CD4-positive, CD25-positive, alpha-beta regulatory T cell (primary cell): ENCODE measurements around the gene FZD1. TPM values are rescaled to one million over a fixed set of nuclear protein-coding genes. Genes with fewer than 3 reads are reported as not detected.

Source experiments
- ATAC-seq, 2 donors: fragments of 150-1000 bp; cut with Tn5 transposase; one replicate each; pipeline ENCODE4 v1.10.0; 2021; ENCODE audit warnings: low read depth in 2 of 2, moderate number of reproducible peaks in 2 of 2, moderate library complexity in 1 of 2
- DNase-seq, 3 donors: peaks; one replicate each; pipeline versions ENCODE4 v3.0.0 to v3.0.0-alpha.2; 2012 to 2022; ENCODE audit warnings: mixed read lengths in 1 of 3
- H3K27ac ChIP-seq: one replicate; pipeline ENCODE4 v1.7.0; 2013; ENCODE audit warnings: mild to moderate bottlenecking, low read length; ENCODE audit not compliant: insufficient read depth, poor library complexity, severe bottlenecking
- H3K27me3 ChIP-seq: one replicate; pipeline ENCODE4 v1.7.0; 2013; ENCODE audit warnings: low read length; ENCODE audit not compliant: control insufficient read depth, insufficient read depth
- H3K36me3 ChIP-seq: one replicate; pipeline ENCODE4 v1.7.0; 2013; ENCODE audit warnings: mild to moderate bottlenecking, low read length, moderate library complexity; ENCODE audit not compliant: control insufficient read depth, insufficient read depth
- H3K4me1 ChIP-seq: 2 replicates; pipeline ENCODE4 v1.7.0; 2013; ENCODE audit warnings: mild to moderate bottlenecking, low read length; ENCODE audit not compliant: insufficient read depth, control insufficient read depth, poor library complexity, severe bottlenecking
- H3K4me3 ChIP-seq: one replicate; pipeline ENCODE4 v1.7.0; 2013; ENCODE audit warnings: low read depth, mild to moderate bottlenecking, low read length, moderate library complexity
- H3K9me3 ChIP-seq, 2 experiments: 1 replicate in 1 of 2; 2 replicates in 1 of 2; pipeline ENCODE4 v1.7.0; 2013; ENCODE audit warnings: low read length in 2 of 2, mild to moderate bottlenecking in 1 of 2, moderate library complexity in 1 of 2; ENCODE audit not compliant: control insufficient read depth in 2 of 2
- H3K27ac Mint-ChIP-seq, 3 donors: one replicate each; pipeline ENCODE4 v1.8.0; 2020 to 2022; ENCODE audit warnings: mild to moderate bottlenecking in 3 of 3, mixed read lengths in 3 of 3, moderate library complexity in 2 of 3
- H3K27me3 Mint-ChIP-seq: one replicate; pipeline ENCODE4 v1.8.0; 2022; ENCODE audit warnings: mild to moderate bottlenecking, mixed read lengths
- H3K36me3 Mint-ChIP-seq: one replicate; pipeline ENCODE4 v1.8.0; 2020; ENCODE audit warnings: mixed read lengths
- H3K4me1 Mint-ChIP-seq, 4 donors: one replicate each; pipeline ENCODE4 v1.8.0; 2020 to 2022; ENCODE audit warnings: mixed read lengths in 4 of 4, mild to moderate bottlenecking in 1 of 4
- H3K4me3 Mint-ChIP-seq, 4 donors: one replicate each; pipeline ENCODE4 v1.8.0; 2020 to 2022; ENCODE audit warnings: mild to moderate bottlenecking in 4 of 4, mixed read lengths in 4 of 4, moderate library complexity in 3 of 4
- H3K9me3 Mint-ChIP-seq, 7 donors: one replicate each; pipeline ENCODE4 v1.8.0; 2020 to 2022; ENCODE audit warnings: mixed read lengths in 7 of 7, mild to moderate bottlenecking in 3 of 7, moderate library complexity in 2 of 7
- polyA plus RNA-seq, 4 donors: library from polyadenylated mRNA; unstranded; fragments of 300-500 nt; fragmentation: Illumina TruSeq; gene quantifications; one replicate each; pipeline ENCODE4 v1.2.3, GENCODE V29; 2021
- total RNA-seq: library from RNA; stranded (reverse); gene quantifications from one replicate; pipeline ENCODE4 v1.2.3, GENCODE V29; 2022

FZD1 gene
- total and polyA plus RNA-seq, 5 donors from 2014 or later = 0.06 to 0.10 TPM; not detected in 3

- Histone ChIP-seq H3K4me3 (no peak overlapping the region), H3K9me3 (no peaks in the 10 kb centered on the region), H3K4me1 (no peaks in the 10 kb centered on the region), H3K27ac (no peak overlapping the region), H3K27me3 (no peaks in the 10 kb centered on the region), H3K36me3 (no peaks in the 10 kb centered on the region)
- Mint-ChIP-seq H3K27me3 (no peaks in the 10 kb centered on the region), H3K36me3 (no peaks in the 10 kb centered on the region), H3K4me1 (no peaks in the 10 kb centered on the region), H3K9me3 (no peaks in the 10 kb centered on the region), H3K4me3 (no peak overlapping the region), H3K27ac (no peak overlapping the region)
- ATAC-seq (no peak), DNase-seq (no peak)
These were observed 15.2 kb upstream of the FZD1 start for GRCh38 chr7:91248996-91249395.

- no peaks in the 10 kb centered on the region for H3K9me3 Mint-ChIP-seq
These were observed 14.6 kb upstream of the FZD1 start for GRCh38 chr7:91249506-91250233.

GRCh38 chr7:91250706-91251105 lies 13.5 kb upstream of the FZD1 start:
- Mint-ChIP-seq H3K4me3 (no peak overlapping the region), H3K27ac (no peak overlapping the region), H3K9me3 (peaks cover 0 to 8% (median 1%) of the 10 kb centered on the region in 7 donors), H3K4me1 (no peaks in the 10 kb centered on the region), H3K27me3 (peaks cover 3% of the 10 kb centered on the region), H3K36me3 (no peaks in the 10 kb centered on the region)
- Histone ChIP-seq H3K4me3 (no peak overlapping the region), H3K27ac (no peak overlapping the region), H3K27me3 (no peaks in the 10 kb centered on the region), H3K36me3 (no peaks in the 10 kb centered on the region), H3K9me3 (no peaks in the 10 kb centered on the region), H3K4me1 (no peaks in the 10 kb centered on the region)
- DNase-seq = no peak
- no peak for ATAC-seq

More at GRCh38 chr7:91249506-91250233, 14.6 kb upstream of the FZD1 start:
- DNase-seq (no peak), ATAC-seq (no peak)
- no peaks in the 10 kb centered on the region for H3K4me1 Mint-ChIP-seq
- Histone ChIP-seq H3K4me1 (no peaks in the 10 kb centered on the region), H3K27ac (no peak overlapping the region), H3K36me3 (no peaks in the 10 kb centered on the region), H3K27me3 (no peaks in the 10 kb centered on the region), H3K4me3 (no peak overlapping the region), H3K9me3 (no peaks in the 10 kb centered on the region)
- no peaks in the 10 kb centered on the region for H3K27me3 Mint-ChIP-seq
- H3K36me3 Mint-ChIP-seq = no peaks in the 10 kb centered on the region
- H3K4me3 Mint-ChIP-seq = no peak overlapping the region
- H3K27ac Mint-ChIP-seq = no peak overlapping the region

GRCh38 chr7:91251877-91252276 lies 12.4 kb upstream of the FZD1 start:
- Histone ChIP-seq H3K9me3 (no peaks in the 10 kb centered on the region), H3K4me1 (no peaks in the 10 kb centered on the region), H3K4me3 (no peak overlapping the region), H3K27me3 (no peaks in the 10 kb centered on the region), H3K27ac (no peak overlapping the region), H3K36me3 (no peaks in the 10 kb centered on the region)
- no peaks in the 10 kb centered on the region for H3K4me1 Mint-ChIP-seq
- ATAC-seq (no peak), DNase-seq (no peak)
- H3K4me3 Mint-ChIP-seq = no peak overlapping the region
- H3K27ac Mint-ChIP-seq = no peak overlapping the region
- no peaks in the 10 kb centered on the region for H3K36me3 Mint-ChIP-seq
- peaks cover 0 to 15% (median 1%) of the 10 kb centered on the region in 7 donors for H3K9me3 Mint-ChIP-seq
- H3K27me3 Mint-ChIP-seq = peaks cover 5% of the 10 kb centered on the region

- H3K27ac ChIP-seq = no peak overlapping the region
- H3K27me3 ChIP-seq = peaks cover 18% of the 10 kb centered on the region
- H3K36me3 ChIP-seq = no peaks in the 10 kb centered on the region
- Mint-ChIP-seq H3K36me3 (no peaks in the 10 kb centered on the region), H3K27ac (no peak overlapping the region), H3K4me1 (peaks cover 0 to 18% (median 0%) of the 10 kb centered on the region in 4 donors), H3K4me3 (peak overlapping the region; percentile 47 to 74 (median 52)), H3K9me3 (peaks cover 0 to 4% (median 0%) of the 10 kb centered on the region in 7 donors), H3K27me3 (peaks cover 37% of the 10 kb centered on the region)
- peaks cover 9% of the 10 kb centered on the region for H3K4me1 ChIP-seq
- H3K4me3 ChIP-seq = peak overlapping the region; percentile 41
- ATAC-seq (no peak), DNase-seq (peak in 1 of 3 donors; percentile 4)
- no peaks in the 10 kb centered on the region for H3K9me3 ChIP-seq
These were observed 718 bp upstream of the FZD1 start for GRCh38 chr7:91263384-91264045.

- ATAC-seq (peak in 1 of 2 donors; percentile 10), DNase-seq (peak in 1 of 3 donors; percentile 33)
- H3K36me3 Mint-ChIP-seq = no peaks in the 10 kb centered on the region
- peaks cover 0 to 18% (median 0%) of the 10 kb centered on the region in 4 donors for H3K4me1 Mint-ChIP-seq
- no peak overlapping the region for H3K4me3 ChIP-seq
- no peak overlapping the region for H3K27ac Mint-ChIP-seq
- peaks cover 0 to 2% (median 0%) of the 10 kb centered on the region in 7 donors for H3K9me3 Mint-ChIP-seq
- peaks cover 9% of the 10 kb centered on the region for H3K4me1 ChIP-seq
- H3K27me3 ChIP-seq = peaks cover 18% of the 10 kb centered on the region
- H3K9me3 ChIP-seq = no peaks in the 10 kb centered on the region
- H3K4me3 Mint-ChIP-seq = peak overlapping the region in 3 of 4 donors; percentile 70 to 86 (median 81)
- peaks cover 37% of the 10 kb centered on the region for H3K27me3 Mint-ChIP-seq
- no peaks in the 10 kb centered on the region for H3K36me3 ChIP-seq
- H3K27ac ChIP-seq = no peak overlapping the region
These were observed 870 bp downstream of the FZD1 start for GRCh38 chr7:91264924-91265681.

- Mint-ChIP-seq H3K27ac (no peak overlapping the region), H3K36me3 (no peaks in the 10 kb centered on the region), H3K9me3 (peaks cover 0 to 2% (median 0%) of the 10 kb centered on the region in 7 donors), H3K4me1 (peaks cover 0 to 18% (median 0%) of the 10 kb centered on the region in 4 donors), H3K27me3 (peaks cover 33% of the 10 kb centered on the region), H3K4me3 (no peak overlapping the region)
- Histone ChIP-seq H3K27ac (no peak overlapping the region), H3K27me3 (peaks cover 18% of the 10 kb centered on the region), H3K4me1 (peaks cover 9% of the 10 kb centered on the region), H3K9me3 (no peaks in the 10 kb centered on the region), H3K4me3 (no peak overlapping the region), H3K36me3 (no peaks in the 10 kb centered on the region)
- ATAC-seq = no peak
- peak in 1 of 3 donors; percentile 1 for DNase-seq
These were observed 1.4 kb downstream of the FZD1 start for GRCh38 chr7:91265693-91266066.
